ENCODE results near the gene COQ3. TPM values are rescaled to one million over a fixed set of nuclear protein-coding genes. Genes with fewer than 3 reads are reported as not detected.

COQ3 gene
- total RNA-seq, 2 donors from 2014 or later: 0.95 to 2.0 TPM

GRCh38 chr6:99362678-99363268 is 31.2 kb downstream of the COQ3 start:
- Histone ChIP-seq H3K36me3 (no peaks in the 10 kb centered on the region), H3K27me3 (replicated peaks; ENCODE audit: insufficient read depth) (no peaks in the 10 kb centered on the region), H3K9me3 (no peaks in the 10 kb centered on the region), H3K4me3 (no peak overlapping the region), H3K27ac (no peak overlapping the region), H3K4me1 (ENCODE audit: control insufficient read depth in 1 of 2, low read depth in 2 of 2) (no peaks in the 10 kb centered on the region)
- ATAC-seq (ENCODE audit: insufficient number of reproducible peaks, low FRiP score, low read depth) (no peak), DNase-seq (ENCODE audit: low spot score) (no peak)
- TF ChIP-seq CTCF (IDR thresholded peaks at IDR 0.05): no peak

- no peaks in the 10 kb centered on the region for H3K9me3 ChIP-seq
- no peak for ATAC-seq (ENCODE audit: insufficient number of reproducible peaks, low FRiP score, low read depth)
- H3K27ac ChIP-seq: no peak overlapping the region
- H3K4me1 ChIP-seq (ENCODE audit: control insufficient read depth in 1 of 2, low read depth in 2 of 2): no peaks in the 10 kb centered on the region
- DNase-seq (ENCODE audit: low spot score): no peak
- H3K27me3 ChIP-seq (replicated peaks; ENCODE audit: insufficient read depth): no peaks in the 10 kb centered on the region
- no peak for TF ChIP-seq CTCF (IDR thresholded peaks at IDR 0.05)
- H3K36me3 ChIP-seq: no peaks in the 10 kb centered on the region
- H3K4me3 ChIP-seq: no peak overlapping the region
Measured at GRCh38 chr6:99359800-99360199, 34.2 kb downstream of the COQ3 start.

GRCh38 chr6:99356641-99357040 is 37.4 kb downstream of the COQ3 start:
- no peaks in the 10 kb centered on the region for H3K27me3 ChIP-seq (replicated peaks; ENCODE audit: insufficient read depth)
- no peaks in the 10 kb centered on the region for H3K4me1 ChIP-seq (ENCODE audit: control insufficient read depth in 1 of 2, low read depth in 2 of 2)
- no peak overlapping the region for H3K4me3 ChIP-seq
- TF ChIP-seq CTCF (IDR thresholded peaks at IDR 0.05): no peak
- DNase-seq (ENCODE audit: low spot score) (no peak), ATAC-seq (ENCODE audit: insufficient number of reproducible peaks, low FRiP score, low read depth) (no peak)
- no peaks in the 10 kb centered on the region for H3K9me3 ChIP-seq
- no peak overlapping the region for H3K27ac ChIP-seq
- H3K36me3 ChIP-seq: no peaks in the 10 kb centered on the region

- ATAC-seq (ENCODE audit: insufficient number of reproducible peaks, low FRiP score, low read depth): no peak
- no peak for TF ChIP-seq CTCF (IDR thresholded peaks at IDR 0.05)
Measured at GRCh38 chr6:99354983-99355382, 39.0 kb downstream of the COQ3 start.

GRCh38 chr6:99353126-99353525 is 40.9 kb downstream of the COQ3 start:
- ATAC-seq (ENCODE audit: insufficient number of reproducible peaks, low FRiP score, low read depth): no peak
- H3K27me3 ChIP-seq (replicated peaks; ENCODE audit: insufficient read depth): no peaks in the 10 kb centered on the region
- no peak for DNase-seq (ENCODE audit: low spot score)
- no peak overlapping the region for H3K27ac ChIP-seq
- H3K4me1 ChIP-seq (ENCODE audit: control insufficient read depth in 1 of 2, low read depth in 2 of 2): peaks cover 7 to 8% of the 10 kb centered on the region in 2 donors
- no peaks in the 10 kb centered on the region for H3K36me3 ChIP-seq
- no peak overlapping the region for H3K4me3 ChIP-seq
- TF ChIP-seq CTCF (IDR thresholded peaks at IDR 0.05): no peak
- no peaks in the 10 kb centered on the region for H3K9me3 ChIP-seq

More at GRCh38 chr6:99354983-99355382, 39.0 kb downstream of the COQ3 start:
- no peak for DNase-seq (ENCODE audit: low spot score)
- H3K27ac ChIP-seq: no peak overlapping the region
- H3K4me1 ChIP-seq (ENCODE audit: control insufficient read depth in 1 of 2, low read depth in 2 of 2): peaks cover 0 to 5% of the 10 kb centered on the region in 2 donors
- no peaks in the 10 kb centered on the region for H3K36me3 ChIP-seq
- no peaks in the 10 kb centered on the region for H3K27me3 ChIP-seq (replicated peaks; ENCODE audit: insufficient read depth)
- H3K9me3 ChIP-seq: no peaks in the 10 kb centered on the region
- H3K4me3 ChIP-seq: no peak overlapping the region
